ENCODE measurements around the gene RFLNA.

DNA sequence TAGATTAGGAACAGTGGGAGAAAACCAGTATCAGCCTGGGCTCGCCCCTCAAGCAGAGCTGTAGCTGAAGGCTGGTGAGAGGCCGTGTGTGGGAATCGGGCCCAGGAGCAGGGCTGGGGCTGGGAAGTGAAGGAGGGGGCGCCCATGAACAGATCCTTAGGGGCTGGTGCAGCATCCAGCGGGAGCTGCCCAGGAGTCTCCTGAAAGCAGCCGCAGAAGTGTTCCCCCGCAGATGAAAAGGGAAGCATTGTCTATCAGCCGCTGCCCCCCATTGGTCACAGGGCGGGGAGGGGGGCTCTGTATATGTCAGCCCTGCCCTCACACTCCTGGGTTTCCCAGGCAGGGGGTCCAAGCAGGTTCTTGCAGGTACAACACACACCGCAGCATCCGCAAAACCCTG, 15.6 kb upstream of the RFLNA start:
- TF ChIP-seq, protein P1, sequence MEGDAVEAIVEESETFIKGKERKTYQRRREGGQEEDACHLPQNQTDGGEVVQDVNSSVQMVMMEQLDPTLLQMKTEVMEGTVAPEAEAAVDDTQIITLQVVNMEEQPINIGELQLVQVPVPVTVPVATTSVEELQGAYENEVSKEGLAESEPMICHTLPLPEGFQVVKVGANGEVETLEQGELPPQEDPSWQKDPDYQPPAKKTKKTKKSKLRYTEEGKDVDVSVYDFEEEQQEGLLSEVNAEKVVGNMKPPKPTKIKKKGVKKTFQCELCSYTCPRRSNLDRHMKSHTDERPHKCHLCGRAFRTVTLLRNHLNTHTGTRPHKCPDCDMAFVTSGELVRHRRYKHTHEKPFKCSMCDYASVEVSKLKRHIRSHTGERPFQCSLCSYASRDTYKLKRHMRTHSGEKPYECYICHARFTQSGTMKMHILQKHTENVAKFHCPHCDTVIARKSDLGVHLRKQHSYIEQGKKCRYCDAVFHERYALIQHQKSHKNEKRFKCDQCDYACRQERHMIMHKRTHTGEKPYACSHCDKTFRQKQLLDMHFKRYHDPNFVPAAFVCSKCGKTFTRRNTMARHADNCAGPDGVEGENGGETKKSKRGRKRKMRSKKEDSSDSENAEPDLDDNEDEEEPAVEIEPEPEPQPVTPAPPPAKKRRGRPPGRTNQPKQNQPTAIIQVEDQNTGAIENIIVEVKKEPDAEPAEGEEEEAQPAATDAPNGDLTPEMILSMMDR (IDR thresholded peaks at IDR 0.05 in 4 of 5, conservative IDR thresholded peaks at IDR 0.05 in 1 of 5): no peak
- TF ChIP-seq POLR2A (IDR thresholded peaks at IDR 0.05): no peak
